Activated CD4-positive, alpha-beta T cell treated with anti-CD3 and anti-CD28 coated beads for 36 hours (primary cell): ENCODE results near the gene GPRC5C. TPM values are rescaled to one million over a fixed set of nuclear protein-coding genes. Genes with fewer than 3 reads are reported as not detected.

Source experiments
- ATAC-seq: fragments of 200-7000 bp; cut with Tn5 transposase; one replicate; pipeline ENCODE4 v1.10.0; 2021; ENCODE audit warnings: mild to moderate bottlenecking, moderate library complexity
- CTCF ChIA-PET: fragments of 350-600 bp; sonication (Branson Sonifier 250); formaldehyde crosslinking; loops from one replicate; lab custom pipeline; 2021; ENCODE audit warnings: antibody characterized with exemption; lab: Charles Lee
- POLR2A ChIA-PET: fragments of 350-600 bp; sonication (Branson Sonifier 250); formaldehyde crosslinking; loops from one replicate; lab custom pipeline; 2021; ENCODE audit warnings: antibody characterized with exemption, inconsistent platforms; lab: Charles Lee
- DNase-seq: peaks from one replicate; pipeline ENCODE4 v3.0.0-alpha.2; 2020
- H3K27ac Mint-ChIP-seq: one replicate; pipeline ENCODE4 v1.8.0; 2021; ENCODE audit warnings: mixed read lengths
- H3K27me3 Mint-ChIP-seq: one replicate; pipeline ENCODE4 v1.8.0; 2021; ENCODE audit warnings: mixed read lengths
- H3K36me3 Mint-ChIP-seq: one replicate; pipeline ENCODE4 v1.8.0; 2021; ENCODE audit warnings: low read depth, mixed read lengths
- H3K4me1 Mint-ChIP-seq: one replicate; pipeline ENCODE4 v1.8.0; 2021; ENCODE audit warnings: mixed read lengths
- H3K4me3 Mint-ChIP-seq: one replicate; pipeline ENCODE4 v1.8.0; 2021; ENCODE audit warnings: mild to moderate bottlenecking, moderate library complexity, mixed read lengths
- H3K9me3 Mint-ChIP-seq: one replicate; pipeline ENCODE4 v1.8.0; 2021; ENCODE audit warnings: low read depth, mixed read lengths
- intact Hi-C, 2 experiments: fragments of 100-400 bp; cut with DNase I in 1 of 2; cut with micrococcal nuclease in 1 of 2; formaldehyde crosslinking; loops; one replicate each; pipeline versions ENCODE4 v1.14.2 to v1.15.1; 2022 to 2024; cut with DNase I, micrococcal nuclease
- total RNA-seq, 2 experiments: library from RNA; stranded (reverse); gene quantifications; one replicate each; pipeline ENCODE4 v1.2.3, GENCODE V29; 2021

The GPRC5C gene
- total RNA-seq, 2 experiments from 2014 or later: 0.97 to 1.3 TPM

DNA sequence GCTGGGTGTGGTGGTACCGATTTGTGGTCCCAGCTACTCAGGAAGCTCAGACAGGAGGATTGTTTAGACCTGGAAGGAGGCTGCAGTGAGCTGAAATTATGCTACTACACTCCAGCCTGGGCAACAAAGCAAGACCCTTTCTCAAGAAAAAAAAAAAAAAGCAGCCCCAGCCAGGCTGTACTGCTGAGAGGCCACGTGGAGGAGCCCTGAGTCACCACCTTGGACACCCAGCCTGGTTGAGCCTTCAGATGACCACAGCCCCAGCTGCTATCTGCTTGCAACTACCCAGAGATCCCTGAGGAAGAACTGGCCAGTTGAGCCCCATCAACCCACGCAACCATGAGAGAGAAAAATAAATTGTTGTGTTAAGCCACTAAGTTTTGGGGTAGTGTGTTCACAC is 23.6 kb upstream of the GPRC5C start:
- Mint-ChIP-seq H3K27me3 (no peaks in the 10 kb centered on the region), H3K36me3 (no peaks in the 10 kb centered on the region), H3K4me3 (no peak overlapping the region), H3K4me1 (no peaks in the 10 kb centered on the region), H3K27ac (no peak overlapping the region), H3K9me3 (no peaks in the 10 kb centered on the region)
- ATAC-seq: no peak
- DNase-seq: no peak
- ChIA-PET CTCF (interaction anchor here (0.7 kb wide), 1 partner anchor 353 kb away, joined by 5 read pairs; no protein-coding TSS in a partner anchor), POLR2A (no interaction called here)
- intact Hi-C loops: no loop called here

DNA sequence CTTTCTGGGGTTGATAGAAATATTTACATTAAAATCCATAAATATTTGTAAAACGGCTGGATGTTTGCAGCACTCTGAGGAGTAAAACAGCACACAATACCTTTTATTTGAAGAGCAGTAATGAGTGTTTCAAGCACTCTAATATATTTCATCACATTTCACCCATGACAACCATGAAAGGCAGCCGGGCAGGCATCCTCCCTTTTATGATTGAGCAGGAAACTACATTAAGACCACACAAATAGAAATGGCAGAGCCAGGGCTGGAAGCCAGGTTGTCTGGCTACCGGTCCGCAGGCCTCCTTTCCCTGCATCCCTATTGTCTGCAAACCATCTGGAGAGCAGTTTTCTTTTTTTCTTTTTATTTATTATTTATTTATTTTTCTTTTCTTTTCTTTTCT is 23.1 kb upstream of the GPRC5C start:
- intact Hi-C loops: no loop called here
- no peak for ATAC-seq
- Mint-ChIP-seq H3K9me3 (no peaks in the 10 kb centered on the region), H3K27ac (no peak overlapping the region), H3K36me3 (no peaks in the 10 kb centered on the region), H3K27me3 (no peaks in the 10 kb centered on the region), H3K4me1 (no peaks in the 10 kb centered on the region), H3K4me3 (no peak overlapping the region)
- DNase-seq: no peak
- ChIA-PET POLR2A (no interaction called here), CTCF (interaction anchor here (0.7 to 1.2 kb wide), 2 partner anchors 27 to 395 kb away, joined by 3 to 4 read pairs; no protein-coding TSS in a partner anchor)

DNA sequence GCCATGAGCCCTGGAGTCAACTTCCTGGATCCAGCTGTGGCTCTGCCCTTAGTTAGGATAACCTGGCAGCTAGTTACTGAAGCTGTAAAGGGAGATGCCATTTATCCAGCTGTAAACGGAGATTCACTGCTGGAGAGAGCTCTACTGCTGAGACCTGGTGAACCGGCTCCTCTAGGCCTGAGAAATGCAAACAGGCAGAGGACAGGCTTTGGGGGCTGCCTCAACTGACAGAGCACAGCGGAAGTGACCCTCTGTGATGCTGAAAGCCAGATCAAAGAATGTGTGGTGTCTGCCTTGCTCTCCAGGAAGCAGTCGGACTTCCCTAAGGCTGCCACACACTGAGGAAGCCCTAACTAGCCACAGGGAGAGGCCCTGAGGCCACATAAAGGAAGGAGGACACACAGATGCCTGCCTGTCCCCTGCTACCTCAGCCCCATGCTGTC is 21.9 kb upstream of the GPRC5C start:
- no peaks in the 10 kb centered on the region for H3K9me3 Mint-ChIP-seq
- ATAC-seq (no peak), DNase-seq (no peak)
- H3K36me3 Mint-ChIP-seq: no peaks in the 10 kb centered on the region
- no peak overlapping the region for H3K27ac Mint-ChIP-seq
- H3K4me3 Mint-ChIP-seq: no peak overlapping the region
- no peaks in the 10 kb centered on the region for H3K27me3 Mint-ChIP-seq
- H3K4me1 Mint-ChIP-seq: no peaks in the 10 kb centered on the region
- ChIA-PET POLR2A (no interaction called here), CTCF (interaction anchor here (0.7 to 1.2 kb wide), 4 partner anchors 28 to 42 kb away, joined by 3 read pairs; no protein-coding TSS in a partner anchor)
- intact Hi-C loops: no loop called here

DNA sequence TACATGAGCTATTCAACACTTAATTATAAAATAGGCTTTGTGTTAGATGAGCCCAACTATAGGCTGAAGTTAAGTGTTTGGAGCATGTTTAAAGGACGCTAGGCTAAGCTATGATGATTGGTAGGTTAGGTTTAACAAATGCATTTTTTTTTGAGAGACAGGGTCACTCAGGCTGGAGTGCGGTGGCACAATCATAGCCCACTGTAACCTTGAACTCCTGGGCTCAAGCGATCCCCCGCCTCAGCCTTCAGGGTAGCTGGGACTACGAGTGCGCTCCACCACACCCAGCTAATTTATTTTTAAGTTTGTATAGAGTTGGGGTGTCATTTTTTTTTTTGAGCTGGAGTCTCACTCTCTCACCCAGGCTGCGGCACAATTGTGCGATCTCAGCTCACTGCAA is 19.3 kb upstream of the GPRC5C start:
- no peak overlapping the region for H3K4me3 Mint-ChIP-seq
- intact Hi-C loops: no loop called here

DNA sequence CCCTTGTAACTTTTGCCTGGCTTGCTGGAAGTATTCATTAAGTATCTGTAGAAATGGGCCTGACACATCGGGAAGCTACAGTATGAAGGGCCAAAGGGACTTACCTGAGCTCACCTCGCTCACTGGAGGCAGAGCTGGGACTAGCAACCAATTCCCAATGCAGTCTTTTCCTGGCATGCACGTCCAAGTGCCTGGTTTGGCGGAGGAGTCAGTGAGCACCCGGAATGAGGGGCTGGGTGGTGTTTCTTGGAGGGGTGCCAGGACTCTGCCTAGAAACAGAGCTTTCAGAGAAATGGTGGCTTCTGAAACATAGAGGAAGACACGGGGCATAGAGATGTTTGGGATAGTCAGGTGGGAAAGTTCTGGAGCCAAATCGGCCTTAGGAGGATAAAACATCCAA is 18.4 kb upstream of the GPRC5C start:
- POLR2A ChIA-PET: no interaction called here
- peaks cover 2% of the 10 kb centered on the region for H3K4me1 Mint-ChIP-seq
- H3K9me3 Mint-ChIP-seq: no peaks in the 10 kb centered on the region
- no peak overlapping the region for H3K27ac Mint-ChIP-seq
- intact Hi-C loops: no loop called here
- no peak for DNase-seq
- no peak overlapping the region for H3K4me3 Mint-ChIP-seq
- CTCF ChIA-PET: interaction anchor here (0.7 kb wide), 1 partner anchor 24 kb away, joined by 3 read pairs; no protein-coding TSS in a partner anchor
- no peak for ATAC-seq
- no peaks in the 10 kb centered on the region for H3K36me3 Mint-ChIP-seq
- H3K27me3 Mint-ChIP-seq: peaks cover 2% of the 10 kb centered on the region

More for the DNA sequence above, 19.3 kb upstream of the GPRC5C start:
- Mint-ChIP-seq H3K36me3 (no peaks in the 10 kb centered on the region), H3K27me3 (peaks cover 2% of the 10 kb centered on the region), H3K9me3 (no peaks in the 10 kb centered on the region), H3K27ac (no peak overlapping the region), H3K4me1 (peaks cover 2% of the 10 kb centered on the region)
- CTCF ChIA-PET: interaction anchor here (0.6 kb wide), 1 partner anchor 175 kb away, joined by 4 read pairs; no protein-coding TSS in a partner anchor
- ATAC-seq (no peak), DNase-seq (no peak)
- POLR2A ChIA-PET: interaction anchor here (0.6 kb wide), 1 partner anchor 33 kb away, joined by 3 read pairs; no protein-coding TSS in a partner anchor

DNA sequence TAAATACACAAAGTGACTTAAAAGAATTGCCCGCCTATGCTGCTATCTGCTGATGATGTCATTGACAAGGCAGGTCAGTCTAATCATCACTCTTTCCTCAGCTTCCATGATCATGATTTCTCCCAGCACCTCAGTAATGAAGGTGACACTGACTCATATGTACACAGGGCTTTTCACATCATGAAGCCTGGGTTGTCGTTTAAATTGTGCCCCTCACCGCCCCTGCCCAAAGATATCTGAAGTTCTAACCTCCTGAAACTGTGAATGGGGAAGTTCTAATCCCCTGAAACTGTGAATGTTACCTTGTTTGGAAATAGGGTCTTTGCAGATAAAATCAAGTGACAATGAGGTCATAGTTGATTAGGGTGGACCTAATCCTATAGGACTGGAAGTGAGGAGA is 17.4 kb upstream of the GPRC5C start:
- Mint-ChIP-seq H3K4me1 (peaks cover 2% of the 10 kb centered on the region), H3K27me3 (peaks cover 2% of the 10 kb centered on the region), H3K9me3 (no peaks in the 10 kb centered on the region), H3K36me3 (no peaks in the 10 kb centered on the region), H3K27ac (no peak overlapping the region), H3K4me3 (no peak overlapping the region)
- ChIA-PET CTCF (interaction anchor here (0.7 kb wide), 1 partner anchor 152 kb away, joined by 3 read pairs; no protein-coding TSS in a partner anchor), POLR2A (no interaction called here)
- no peak for DNase-seq
- intact Hi-C loops: no loop called here
- no peak for ATAC-seq

DNA sequence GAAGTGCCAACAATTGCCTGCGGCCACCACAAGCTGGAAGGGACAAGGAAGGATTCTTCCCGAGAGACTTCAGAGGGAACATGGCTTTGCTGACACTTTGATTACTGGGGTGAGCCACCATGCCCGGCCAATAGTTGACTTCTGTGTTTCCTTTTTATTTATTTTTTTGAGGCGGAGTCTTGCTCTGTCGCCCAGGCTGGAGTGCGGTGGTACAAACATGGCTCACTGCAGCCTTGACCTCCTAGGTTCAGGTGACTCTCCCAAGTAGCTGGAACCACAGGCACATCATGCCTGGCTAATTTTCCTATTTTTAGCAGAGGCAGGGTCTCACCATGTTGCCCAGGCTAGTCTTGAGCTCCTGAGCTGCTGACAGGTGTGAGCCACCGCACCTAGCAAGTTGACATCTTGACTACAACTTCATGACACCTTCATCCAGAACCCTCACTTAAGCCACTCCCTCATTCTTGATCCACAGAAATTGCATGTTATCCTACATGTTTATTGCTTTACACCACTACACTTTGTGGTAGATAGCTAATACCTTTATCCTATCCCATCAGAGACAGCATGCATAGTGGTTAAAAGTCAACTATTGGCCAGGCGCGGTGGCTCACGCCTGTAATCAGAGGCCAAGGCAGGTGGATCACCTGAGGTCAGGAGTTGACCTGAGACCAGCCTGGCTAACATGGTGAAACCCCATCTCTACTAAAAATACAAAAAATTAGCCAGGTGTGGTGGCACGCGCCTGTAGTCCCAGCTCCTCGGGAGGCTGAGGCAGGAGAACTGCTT is 16.1 kb upstream of the GPRC5C start:
- ChIA-PET CTCF (no interaction called here), POLR2A (no interaction called here)
- ATAC-seq: no peak
- Mint-ChIP-seq H3K27ac (no peak overlapping the region), H3K36me3 (no peaks in the 10 kb centered on the region), H3K27me3 (peaks cover 2% of the 10 kb centered on the region), H3K4me1 (peaks cover 2% of the 10 kb centered on the region), H3K4me3 (no peak overlapping the region), H3K9me3 (no peaks in the 10 kb centered on the region)
- DNase-seq: no peak
- intact Hi-C loops: no loop called here

DNA sequence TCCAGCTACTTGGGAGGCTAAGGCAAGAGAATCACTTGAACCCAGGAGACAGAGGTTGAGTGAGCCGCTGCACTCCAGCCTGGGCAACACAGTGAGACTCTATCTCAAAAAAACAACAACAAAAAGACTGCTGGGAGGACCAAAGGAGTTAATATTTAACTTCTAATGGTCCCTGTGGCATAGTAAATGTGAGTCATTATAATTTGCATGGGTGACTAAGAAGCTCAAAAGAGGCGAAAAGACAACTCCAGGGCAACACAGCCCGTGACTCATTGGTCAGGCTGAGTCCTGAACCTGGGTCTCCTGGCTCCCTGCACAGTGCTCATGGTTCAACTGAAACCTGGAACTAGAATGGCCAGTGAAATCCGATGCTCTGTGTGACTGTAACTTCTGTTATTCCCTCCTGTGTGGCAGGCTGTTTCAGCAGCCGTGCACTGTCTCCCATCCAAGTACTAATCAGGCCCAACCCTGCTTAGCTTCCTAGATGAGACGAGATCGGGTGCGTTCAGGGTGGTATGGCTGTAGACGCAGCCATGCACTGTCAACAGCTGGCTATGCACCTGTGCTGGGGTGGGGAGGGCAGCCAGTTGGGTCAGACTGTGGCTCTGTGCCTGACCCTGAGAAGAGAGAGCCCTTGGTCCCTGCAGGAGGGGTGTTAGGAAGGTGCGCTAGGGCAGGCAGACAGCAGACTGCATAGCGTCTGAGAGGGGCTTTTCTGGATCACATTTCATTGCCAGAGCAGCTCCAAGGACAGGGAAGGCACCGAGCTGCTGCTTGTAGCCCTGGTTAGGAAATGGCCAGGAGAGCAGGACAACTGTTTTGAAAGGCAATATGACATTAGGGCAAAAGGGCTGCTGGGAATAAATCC is 14.5 kb upstream of the GPRC5C start:
- H3K4me1 Mint-ChIP-seq: peaks cover 2% of the 10 kb centered on the region
- H3K4me3 Mint-ChIP-seq: no peak overlapping the region
- H3K9me3 Mint-ChIP-seq: no peaks in the 10 kb centered on the region
- DNase-seq (peak; percentile 42), ATAC-seq (peak; percentile 85)
- intact Hi-C loops: no loop called here
- peak overlapping the region; percentile 38 for H3K27ac Mint-ChIP-seq
- no peaks in the 10 kb centered on the region for H3K36me3 Mint-ChIP-seq
- ChIA-PET CTCF (interaction anchor here (1.0 to 1.4 kb wide), 3 partner anchors 11 to 50 kb away, joined by 3 to 4 read pairs (median 3); no protein-coding TSS in a partner anchor), POLR2A (no interaction called here)
- peaks cover 2% of the 10 kb centered on the region for H3K27me3 Mint-ChIP-seq

DNA sequence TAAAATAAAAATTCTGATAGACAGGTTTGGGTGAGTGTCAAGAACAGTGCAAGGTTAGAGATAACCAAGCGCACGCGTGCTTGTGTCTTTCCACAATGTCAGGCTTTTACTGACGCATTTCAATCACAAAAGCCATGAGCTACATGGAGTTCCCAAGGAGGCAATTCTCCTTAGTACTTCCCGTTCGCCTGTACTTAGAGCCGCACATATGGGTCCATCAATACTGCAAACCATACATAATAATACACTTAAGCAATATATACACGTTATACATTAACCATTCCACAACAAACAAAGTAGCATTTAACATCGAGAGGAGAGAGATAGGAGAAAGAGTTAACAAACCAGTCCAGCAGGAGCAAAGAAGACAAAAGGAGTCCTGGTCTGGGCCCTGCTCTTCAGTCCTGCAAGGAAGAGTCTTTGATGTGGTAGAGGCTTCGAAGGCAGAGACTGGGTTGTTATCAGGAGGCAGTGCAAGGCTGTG is 11.9 kb upstream of the GPRC5C start:
- H3K4me1 Mint-ChIP-seq: peaks cover 2% of the 10 kb centered on the region

DNA sequence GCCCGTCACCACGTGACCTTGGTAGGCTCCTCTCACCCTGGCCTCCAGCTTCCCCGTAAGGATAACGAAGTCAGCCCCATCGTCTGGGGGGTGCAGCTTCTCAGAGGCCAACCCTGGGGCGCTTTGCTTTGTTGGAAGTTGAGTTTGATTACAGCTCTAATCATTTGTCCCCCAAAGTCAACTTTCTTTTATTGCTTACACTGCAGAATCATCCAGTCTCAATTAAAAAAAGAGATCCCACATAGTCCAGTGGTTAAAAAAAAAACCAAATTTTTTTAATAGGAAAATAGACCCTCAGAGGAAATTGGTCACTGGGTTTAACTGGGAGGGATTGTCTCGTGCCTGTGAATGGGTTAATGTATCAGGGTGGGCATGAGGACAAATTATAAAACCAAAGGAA is 7.8 kb upstream of the GPRC5C start:
- no peak for ATAC-seq
- Mint-ChIP-seq H3K27ac (no peak overlapping the region), H3K4me3 (no peak overlapping the region), H3K36me3 (no peaks in the 10 kb centered on the region), H3K9me3 (no peaks in the 10 kb centered on the region), H3K4me1 (no peaks in the 10 kb centered on the region), H3K27me3 (peaks cover 9% of the 10 kb centered on the region)
- no peak for DNase-seq
- CTCF ChIA-PET: interaction anchor here (0.9 kb wide), 1 partner anchor 12 kb away, joined by 3 read pairs; no protein-coding TSS in a partner anchor
- POLR2A ChIA-PET: no interaction called here
- intact Hi-C loops: no loop called here

More for the DNA sequence above, 11.9 kb upstream of the GPRC5C start:
- Mint-ChIP-seq H3K27me3 (peaks cover 5% of the 10 kb centered on the region), H3K9me3 (no peaks in the 10 kb centered on the region), H3K36me3 (no peaks in the 10 kb centered on the region), H3K4me3 (no peak overlapping the region), H3K27ac (no peak overlapping the region)
- DNase-seq (no peak), ATAC-seq (no peak)
- ChIA-PET POLR2A (no interaction called here), CTCF (interaction anchor here (3.1 kb wide), 1 partner anchor 18 kb away, joined by 12 read pairs; no protein-coding TSS in a partner anchor)
- intact Hi-C loops: no loop called here

DNA sequence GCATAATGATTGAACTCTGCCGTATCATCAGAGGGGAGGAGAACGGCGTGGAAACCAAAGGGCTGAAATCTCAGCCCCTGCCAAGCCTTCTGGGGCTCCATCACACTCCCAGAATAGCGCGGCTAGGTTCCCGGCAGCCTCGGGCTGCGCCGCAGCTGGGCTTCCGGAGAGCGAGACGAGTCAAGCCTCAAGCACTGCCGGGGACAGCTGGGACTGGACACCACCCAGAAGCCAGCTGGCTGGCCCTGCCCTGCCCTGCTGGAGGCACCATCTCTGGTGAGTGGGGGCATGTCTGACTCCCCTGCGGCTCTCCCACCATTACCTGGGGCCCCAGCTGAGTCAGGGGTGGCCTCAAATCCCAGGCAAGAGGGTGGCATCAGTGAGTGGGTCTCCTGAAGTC is 7.2 kb upstream of the GPRC5C start:
- ChIA-PET POLR2A (no interaction called here), CTCF (interaction anchor here (0.6 kb wide), 1 partner anchor 33 kb away, joined by 3 read pairs; no protein-coding TSS in a partner anchor)
- Mint-ChIP-seq H3K4me1 (no peaks in the 10 kb centered on the region), H3K4me3 (no peak overlapping the region), H3K9me3 (no peaks in the 10 kb centered on the region), H3K27ac (no peak overlapping the region), H3K27me3 (peaks cover 12% of the 10 kb centered on the region), H3K36me3 (no peaks in the 10 kb centered on the region)
- DNase-seq (no peak), ATAC-seq (no peak)
- intact Hi-C loops: no loop called here
